HG02759 (cell line): ENCODE results near the gene AKNAD1.

Source experiments
- ATAC-seq: cut with Tn5 transposase; IDR thresholded peaks from one replicate; pipeline ENCODE4 v1.9.1; 2021; ENCODE audit warnings: mild to moderate bottlenecking, moderate library complexity; ENCODE audit not compliant: unreplicated experiment

Gene AKNAD1

DNA sequence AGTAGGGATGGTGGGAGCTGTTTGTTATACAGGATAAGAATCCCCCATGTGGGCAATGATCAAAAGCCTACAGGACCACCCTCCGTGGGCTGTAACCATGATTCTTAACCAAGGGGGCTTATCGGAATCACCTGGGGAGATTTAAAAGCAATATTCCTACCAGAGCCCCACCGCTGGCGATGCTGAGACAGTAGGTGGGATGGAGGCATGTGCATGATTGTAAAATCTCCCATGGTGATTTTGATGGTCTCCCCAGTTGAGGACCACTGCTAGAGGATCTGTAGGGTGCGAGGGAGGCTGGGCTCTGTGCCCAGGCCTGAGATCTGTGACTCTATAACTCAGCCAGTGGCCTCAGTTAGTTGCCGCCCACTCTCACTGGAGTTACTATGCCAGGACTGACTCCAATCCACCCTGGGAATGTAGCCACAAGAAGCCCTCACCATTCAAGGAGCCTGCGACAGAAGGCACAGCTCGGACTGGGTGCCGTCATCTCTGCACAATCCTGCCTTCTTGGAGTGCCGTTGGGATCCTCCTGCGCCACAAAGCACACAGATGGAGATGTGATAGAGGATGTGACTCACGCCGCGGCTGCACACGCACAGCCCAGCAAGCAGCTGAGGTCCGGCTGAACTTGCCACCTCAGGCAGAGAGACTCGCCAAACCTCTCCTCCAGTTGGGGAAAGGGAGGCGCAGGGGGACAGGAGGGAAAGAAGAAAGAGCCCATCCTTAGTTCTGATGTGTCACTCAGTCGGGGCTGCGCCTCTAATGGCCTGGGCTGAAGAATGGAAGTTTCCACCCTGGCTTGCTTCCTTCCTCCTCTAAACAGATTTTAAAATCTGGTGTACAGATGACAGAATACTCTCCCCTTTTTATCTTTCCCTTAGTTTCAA lies 26.5 kb downstream of the AKNAD1 start:
- ATAC-seq = no peak

DNA sequence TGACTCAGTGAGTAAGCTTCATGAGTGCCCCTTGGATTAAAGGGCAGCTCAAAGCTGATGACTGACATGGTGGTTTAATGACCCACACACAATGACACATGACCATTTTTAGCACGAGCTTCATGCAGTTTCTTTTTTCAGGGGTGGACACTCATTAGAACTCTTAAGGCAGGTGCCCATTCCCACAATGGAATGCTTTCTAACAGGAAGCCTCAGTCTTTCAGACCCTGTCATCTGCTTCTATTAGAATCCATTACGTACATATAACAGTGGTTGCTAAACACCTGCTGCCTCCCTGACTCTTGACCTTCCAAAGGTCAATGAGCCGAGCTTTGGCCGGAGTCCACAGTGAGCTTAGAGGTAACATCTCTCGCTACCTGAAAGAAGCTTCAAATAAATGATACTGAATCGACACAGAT lies 27.4 kb downstream of the AKNAD1 start:
- no peak for ATAC-seq

DNA sequence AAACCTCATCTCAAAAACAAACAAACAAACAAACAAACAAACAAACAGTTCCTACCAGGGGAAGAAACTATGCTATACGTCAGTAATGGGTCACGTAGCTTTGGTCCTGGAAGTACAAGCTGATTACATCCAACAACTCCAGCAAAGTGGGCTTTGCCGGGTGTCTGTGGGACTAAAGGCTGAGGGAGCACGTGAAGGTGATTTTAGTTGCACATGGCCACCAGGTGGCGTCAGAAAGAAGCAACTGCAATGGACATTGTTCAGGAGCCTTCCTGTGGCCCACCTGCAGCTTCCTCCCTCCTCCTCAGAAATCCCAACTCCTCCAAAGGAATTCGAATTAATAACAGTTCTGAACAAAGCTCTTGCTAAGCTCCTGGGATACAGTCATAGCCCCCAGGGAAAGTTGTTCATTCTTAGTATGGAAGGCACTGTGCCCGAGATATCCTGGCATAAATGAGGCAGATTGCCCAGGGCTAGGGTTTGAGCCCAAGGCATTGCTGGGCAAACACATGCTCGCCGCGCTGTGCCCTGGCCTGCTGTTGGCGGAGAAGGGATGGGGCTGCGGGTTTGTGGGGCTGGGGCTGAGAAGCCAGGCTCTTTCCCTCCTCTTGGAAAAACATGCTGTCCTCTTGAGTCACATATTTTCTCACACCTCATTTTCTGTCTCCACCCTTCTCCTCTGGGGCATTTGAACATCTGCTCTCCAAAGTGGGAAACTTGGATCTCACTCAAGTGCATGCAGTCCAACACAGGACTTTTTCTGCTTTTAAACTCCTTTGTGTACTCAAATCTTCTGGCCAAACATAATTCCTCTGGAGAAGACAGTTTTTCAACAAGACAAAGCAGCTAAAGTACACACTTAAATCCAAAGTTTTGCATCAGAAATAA lies 28.6 kb downstream of the AKNAD1 start:
- ATAC-seq = peak; percentile 70

DNA sequence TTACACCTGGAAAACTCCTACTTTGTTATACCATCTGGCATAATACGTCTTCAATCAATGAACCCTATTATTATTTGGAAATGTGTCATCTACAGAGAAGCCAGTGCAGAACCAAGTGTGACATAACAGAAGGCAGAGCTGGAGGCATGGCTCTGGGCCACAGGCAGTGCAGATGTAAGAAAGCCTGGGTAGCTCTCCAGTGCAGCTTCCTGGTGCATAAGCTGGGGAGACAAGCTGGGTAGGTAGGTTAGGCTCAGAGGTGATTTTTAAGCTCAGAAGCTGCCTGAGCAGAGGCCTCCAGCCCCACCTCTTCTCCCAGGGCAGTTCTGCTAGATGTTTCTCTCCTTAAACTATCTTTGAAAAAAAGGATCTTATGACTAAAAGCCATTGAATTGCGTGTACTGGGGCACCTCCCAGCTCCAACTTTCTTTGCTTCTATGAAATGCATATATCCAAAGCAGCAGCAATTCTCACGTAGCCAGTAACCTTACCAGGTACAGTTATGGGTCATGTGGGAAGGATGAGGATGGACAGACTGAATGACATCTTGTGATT lies 30.7 kb downstream of the AKNAD1 start:
- ATAC-seq = no peak

DNA sequence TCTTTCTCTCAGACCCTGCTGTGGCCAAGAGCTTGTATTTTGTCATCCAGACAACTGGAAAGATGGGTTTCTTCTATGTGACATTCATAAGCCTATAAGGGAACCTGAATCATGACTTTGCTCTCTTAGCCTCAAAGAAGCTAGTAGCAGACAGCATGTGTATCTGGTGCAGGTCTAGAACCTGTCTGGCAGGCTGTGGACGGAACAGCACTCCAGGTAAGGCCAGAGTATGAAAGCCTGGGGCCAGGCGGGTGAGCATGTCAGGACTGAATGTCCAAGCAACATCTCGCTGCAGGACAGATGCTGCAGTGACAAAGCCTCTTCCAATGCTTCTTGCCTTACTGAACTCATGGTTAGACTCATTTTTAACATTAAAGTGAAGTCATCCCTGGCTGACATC lies 32.8 kb downstream of the AKNAD1 start:
- ATAC-seq = no peak

DNA sequence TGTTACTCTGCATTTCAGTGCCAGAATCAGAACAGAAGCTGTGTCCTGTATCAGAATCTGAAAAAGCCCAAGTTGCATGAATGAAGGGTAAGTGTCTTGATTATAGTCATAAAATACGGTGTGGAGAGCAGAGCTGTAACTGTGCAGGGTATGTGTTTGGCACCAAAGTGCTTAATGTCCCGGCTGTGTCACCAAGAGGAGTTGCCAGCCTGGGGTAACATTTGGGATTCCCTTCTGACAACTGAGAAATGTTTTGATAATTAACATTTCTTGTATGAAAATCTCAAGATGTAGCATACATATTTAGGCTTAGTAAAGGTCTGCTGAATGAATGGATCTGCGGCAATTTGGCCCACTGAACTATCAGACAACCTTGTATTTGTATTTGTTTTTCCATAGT lies 33.3 kb downstream of the AKNAD1 start:
- no peak for ATAC-seq

DNA sequence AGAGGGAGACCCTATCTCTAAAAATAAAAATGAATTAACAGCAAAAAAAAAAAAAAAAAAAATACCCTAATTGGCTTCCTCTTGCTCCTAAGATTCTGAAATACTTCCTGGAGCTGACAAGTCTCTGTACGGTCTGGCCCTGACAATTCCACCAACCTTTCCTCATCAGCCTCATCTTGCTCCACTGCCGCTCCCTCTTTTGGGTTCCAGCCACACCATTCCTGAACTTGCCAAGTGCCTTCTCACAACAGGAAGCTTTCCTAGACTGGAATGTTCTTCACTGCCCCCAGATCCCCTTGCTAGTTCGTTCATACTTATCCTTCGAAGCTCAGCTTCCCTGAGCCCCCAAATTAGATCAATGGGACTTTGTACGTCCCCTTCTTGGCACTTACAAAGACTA lies 37.0 kb downstream of the AKNAD1 start:
- ATAC-seq = no peak

DNA sequence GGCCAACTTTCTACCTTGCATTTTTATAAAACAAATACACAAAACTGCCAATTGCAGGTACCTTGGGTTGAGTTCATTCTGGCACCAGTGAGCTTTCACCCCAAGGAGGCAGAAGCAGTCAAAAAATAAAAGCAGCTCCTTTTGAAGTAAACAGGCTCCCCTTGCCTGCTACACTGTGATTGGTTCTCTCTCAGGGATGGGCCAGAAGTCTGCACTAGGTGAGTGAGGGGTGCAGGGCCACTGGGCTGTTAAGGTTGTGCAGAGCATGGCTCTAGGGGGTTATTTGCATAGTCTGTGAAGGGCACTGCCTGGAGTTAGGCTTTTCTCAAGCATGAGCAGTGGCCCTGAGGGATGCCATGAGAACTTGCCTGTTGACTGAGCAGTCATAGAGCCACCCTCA lies 39.1 kb downstream of the AKNAD1 start:
- ATAC-seq = no peak

DNA sequence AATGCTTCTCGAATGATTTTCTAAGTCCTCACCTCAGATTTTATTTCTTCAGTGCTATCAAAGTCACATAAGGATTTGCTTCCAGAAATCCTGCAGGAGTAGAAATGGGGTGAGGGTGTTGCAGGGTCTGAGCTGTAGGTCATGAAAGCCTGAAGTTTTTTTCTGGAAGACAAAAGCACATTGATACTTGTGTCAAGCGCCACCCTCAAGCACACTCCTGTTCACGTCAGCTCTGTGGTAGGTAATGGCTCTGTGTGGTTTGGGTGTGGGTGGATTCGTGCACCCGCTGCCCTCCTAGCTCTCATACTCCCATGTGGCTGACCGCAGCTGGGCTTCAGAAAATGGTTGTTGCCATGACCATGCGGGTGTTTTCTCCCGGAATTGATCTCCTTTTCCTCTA lies 39.9 kb downstream of the AKNAD1 start:
- no peak for ATAC-seq

DNA sequence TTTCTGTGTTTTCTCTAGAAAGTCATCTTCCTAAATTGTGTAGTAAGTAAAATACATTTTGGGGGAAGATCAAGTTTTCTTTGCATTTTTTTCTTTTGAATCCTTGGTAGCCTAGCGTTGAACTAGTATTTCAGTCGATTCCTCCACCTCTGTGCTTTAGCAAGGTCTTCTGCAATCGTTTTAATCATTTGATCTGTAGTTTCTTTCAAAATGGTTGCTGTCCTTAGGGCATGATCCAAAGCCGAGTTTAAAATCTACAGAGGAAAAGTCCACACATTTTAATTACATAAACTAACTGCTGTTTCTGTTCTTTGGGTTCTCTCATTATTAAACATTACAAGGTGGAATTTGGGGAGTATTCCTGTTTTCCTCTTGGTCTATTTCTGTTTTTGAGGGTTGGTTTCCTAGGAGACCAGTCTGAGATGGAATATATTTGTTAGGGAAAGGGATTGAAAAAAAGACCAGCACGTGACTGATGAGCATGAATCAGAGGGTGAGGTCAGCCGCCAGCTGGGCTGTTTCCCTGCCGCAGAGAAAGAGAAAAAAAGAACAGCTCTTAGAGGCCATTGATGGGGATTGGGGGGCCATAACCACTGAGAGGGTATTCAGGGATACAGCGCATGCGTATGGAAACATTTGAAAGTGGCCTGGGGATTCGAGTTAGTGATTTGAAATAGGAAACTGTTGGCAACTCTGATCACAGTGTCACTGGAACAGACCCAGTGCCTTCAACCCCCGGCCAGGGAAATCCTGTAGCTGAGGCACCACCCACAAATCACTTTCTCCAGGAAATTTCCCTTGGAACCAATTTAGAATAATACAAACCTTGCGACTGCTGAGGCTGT lies 40.6 kb downstream of the AKNAD1 start:
- no peak for ATAC-seq

DNA sequence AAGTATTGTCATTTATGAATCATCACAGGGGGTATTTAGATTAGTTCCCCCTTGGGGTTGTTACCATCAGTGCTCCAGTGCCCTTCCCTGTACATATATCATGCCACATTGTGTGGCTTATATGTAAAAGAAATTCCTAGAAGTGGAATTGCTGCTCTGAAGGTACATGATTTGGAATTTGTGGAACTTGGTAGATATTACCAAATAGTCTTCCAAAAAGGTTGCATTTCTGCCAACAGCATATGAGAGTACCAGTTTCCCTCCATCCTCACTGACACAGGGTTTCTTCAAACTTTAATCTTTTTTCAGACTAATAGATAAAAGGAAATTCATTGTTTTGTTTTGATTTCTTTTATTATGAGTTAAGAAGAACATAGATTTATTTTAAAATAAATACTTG lies 41.3 kb downstream of the AKNAD1 start:
- ATAC-seq = no peak

DNA sequence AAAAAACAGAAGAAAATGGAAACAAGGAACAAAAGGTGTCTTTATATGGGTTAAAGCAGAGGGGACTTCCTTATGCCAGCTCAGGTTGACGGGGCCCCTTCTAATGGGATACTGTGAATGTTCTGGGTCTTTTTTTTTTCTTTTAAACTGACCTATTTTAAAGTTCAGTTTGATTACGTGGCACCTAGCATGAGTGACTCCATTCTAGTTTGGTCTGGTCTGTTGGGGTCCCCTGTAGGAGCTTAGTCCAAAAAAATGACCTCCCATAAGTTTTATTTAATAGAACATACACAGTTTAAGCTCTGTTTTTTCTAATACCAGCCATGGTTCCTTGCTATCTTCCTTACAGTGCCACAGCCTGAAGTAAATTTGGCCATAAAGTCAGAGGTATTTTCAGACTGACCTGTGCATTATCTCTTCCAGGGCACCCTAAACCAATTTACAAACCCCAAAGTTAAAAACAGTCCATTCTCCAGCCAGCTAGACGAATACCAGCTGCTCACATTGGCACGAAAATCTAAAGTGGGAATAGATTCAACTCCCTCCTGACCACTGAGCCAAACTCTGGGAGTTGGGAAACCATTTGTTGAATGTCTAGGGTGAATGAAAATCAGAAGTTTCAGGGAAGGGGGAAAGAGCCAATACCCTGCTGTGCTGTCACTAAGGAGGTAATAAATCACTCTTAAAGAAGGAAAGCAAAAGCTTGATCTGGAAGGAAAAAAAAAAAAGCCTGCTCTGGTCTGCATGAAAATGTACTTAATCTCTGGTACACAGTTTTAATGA lies 42.4 kb downstream of the AKNAD1 start:
- no peak for ATAC-seq

DNA sequence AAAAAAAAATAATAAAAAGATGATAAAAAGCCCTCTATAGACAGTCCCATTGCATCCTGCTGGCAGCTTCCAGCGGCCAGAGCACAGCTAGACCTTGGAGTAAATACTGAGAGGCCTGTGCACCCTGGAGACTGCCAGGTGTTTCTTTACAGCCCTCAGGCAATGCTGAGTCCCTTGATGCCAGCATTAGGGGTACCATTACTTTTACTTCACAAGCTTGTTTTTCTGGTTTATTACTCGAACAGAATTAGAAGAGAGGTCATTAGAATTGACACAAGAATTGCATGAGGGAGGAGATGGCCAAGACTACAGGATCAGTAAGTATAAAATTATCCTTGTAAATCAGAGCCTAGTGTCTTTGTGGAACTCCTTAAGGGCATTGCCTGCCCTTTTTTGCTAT lies 43.6 kb downstream of the AKNAD1 start:
- ATAC-seq = no peak

DNA sequence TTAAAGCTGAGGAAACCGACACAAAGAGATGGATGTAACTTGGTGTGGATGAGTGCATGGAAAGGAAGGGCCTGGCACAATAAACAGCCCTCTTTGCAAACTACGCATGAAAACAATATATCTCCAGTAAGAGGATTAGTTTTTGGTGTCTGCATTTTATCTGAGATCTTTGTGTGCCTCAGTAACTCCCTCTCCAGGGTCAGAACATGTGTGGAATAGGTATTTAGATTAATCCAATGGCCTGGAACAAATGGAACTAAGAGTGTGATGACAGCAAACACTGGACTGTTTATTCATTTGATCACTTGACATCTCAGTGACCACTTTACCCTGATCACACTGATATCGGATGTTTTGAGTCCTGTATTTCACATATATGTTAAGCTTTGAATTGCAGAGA lies 45.3 kb downstream of the AKNAD1 start:
- no peak for ATAC-seq

DNA sequence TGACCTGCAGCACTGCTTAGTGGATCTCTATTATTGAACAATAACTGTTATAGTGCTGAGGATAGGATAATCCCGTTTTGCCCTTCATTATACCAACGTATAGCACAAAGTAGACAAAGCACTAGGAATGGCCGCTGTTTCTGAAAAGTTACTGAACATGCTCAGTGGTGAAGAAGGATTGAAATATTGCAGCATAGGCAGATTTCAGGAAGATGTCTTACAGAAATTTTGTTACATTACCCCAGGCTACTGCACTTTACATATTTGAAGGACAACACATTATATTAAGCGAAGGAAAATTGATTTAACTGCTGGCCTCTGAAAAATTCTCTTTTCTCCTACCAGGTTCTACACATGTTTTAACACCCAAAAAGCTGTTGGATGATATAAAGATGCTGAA lies 48.5 kb downstream of the AKNAD1 start:
- ATAC-seq = no peak

DNA sequence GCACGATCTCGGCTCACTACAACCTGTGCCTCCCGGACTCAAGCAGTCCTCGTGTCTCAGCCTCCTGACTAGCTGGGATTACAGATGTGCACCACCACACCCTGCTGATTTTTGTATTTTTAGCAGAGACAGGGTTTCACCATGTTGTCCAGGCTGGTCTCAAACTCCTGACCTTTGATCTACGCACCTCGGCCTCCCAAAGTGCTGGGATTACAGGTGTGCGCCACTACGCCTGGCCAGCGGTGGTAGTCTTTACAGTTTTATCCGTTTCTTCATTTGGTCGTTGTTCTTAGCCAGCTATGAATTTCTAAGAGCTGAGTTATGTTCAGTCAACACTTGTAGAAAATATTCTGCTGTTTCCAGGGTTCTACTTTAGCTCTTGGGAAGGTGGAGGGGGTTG lies 53.3 kb downstream of the AKNAD1 start:
- ATAC-seq = no peak

DNA sequence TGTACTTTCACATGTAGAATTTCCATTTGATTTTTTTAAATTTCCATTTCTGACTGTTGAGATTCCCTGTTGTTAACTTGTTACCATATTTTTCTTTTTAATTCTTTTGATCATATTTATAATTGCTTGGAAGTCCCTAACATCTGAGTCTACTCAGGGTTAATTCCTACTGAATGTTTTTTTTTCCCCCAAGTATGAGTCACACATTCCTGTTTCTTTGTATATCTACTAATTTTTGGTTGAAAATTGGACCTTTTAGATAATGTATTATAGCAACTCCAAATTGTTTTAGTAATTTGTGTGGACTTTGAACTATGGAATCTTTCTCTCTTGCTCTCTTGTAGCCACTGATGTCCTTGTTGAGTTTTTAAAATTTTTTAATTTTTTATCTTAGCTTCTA lies 55.8 kb downstream of the AKNAD1 start:
- no peak for ATAC-seq

DNA sequence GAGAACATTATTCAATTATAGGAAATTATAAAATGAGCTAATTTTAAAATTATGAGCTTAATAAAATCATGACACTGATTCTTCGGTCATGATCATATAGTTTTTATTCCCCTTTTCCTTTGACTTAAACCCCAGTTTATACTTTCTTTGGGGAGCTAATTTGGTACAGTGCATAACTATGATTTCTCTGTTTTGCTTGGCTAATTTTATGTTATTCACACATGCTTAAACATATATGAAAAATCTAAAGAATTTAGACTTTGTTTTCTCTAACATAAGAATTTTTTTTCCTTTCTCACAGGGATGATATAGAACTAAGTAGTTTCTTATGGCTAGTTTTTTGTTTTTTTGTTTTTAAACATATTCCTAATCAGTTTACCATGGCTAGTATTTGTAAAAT lies 57.9 kb downstream of the AKNAD1 start:
- ATAC-seq = no peak

DNA sequence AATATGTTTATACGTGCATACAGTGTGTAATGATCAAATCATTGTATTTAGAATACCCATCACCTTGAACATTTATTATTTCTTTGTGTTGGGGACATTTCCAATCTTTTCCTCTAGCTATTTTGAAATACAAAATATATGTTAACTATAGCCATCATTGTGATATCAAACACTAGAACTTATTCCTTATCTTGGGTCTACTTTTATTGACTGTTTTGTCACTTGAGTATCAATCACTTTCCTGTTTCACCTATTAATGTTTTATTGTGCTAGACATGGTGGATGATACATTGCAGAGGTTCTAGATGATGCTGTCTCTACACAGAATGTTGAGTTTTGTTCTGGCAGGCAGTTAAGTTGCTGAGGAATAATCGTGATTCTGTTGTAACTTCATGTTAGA lies 64.5 kb downstream of the AKNAD1 start:
- ATAC-seq = no peak

DNA sequence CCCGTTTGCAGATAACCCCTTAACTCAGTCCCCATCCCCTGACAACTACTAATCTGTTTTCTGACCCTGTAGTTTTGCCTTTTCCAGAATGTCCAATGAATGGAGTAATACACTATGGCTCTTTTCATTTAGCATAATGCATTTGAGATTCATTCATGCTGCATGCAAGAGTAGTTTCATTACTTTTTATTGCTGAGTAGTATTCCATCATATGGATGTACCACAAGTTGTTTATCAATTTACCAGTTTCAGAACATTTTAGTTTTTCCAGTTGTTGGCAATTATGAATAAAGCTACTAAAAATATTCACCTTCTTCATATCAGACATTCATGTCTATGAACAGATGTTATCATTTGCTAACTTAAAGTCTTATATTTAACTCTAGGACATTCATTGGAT lies 65.1 kb downstream of the AKNAD1 start:
- ATAC-seq = no peak
